H1 (cell line): Measurements from ENCODE around the gene A4GALT. TPM values are rescaled to one million over a fixed set of nuclear protein-coding genes. Genes with fewer than 3 reads are reported as not detected.
A peak's percentile ranks its signal among the peaks of the same experiment; 100 is the strongest.

Experiments
- CTCF ChIA-PET: fragments of 300-600 bp; sonication (Branson Sonifier 250); formaldehyde crosslinking; loops from one replicate; lab custom pipeline; 2021; ENCODE audit not compliant: partially characterized antibody; lab: Charles Lee
- POLR2A ChIA-PET: fragments of 300-600 bp; sonication (Branson Sonifier 250); formaldehyde crosslinking; loops from one replicate; lab custom pipeline; 2021; ENCODE audit warnings: inconsistent platforms; ENCODE audit not compliant: partially characterized antibody; lab: Charles Lee
- DNase-seq, 2 experiments: peaks; one replicate each; pipeline versions ENCODE4 v3.0.0 to v3.0.0-alpha.2; 2010 to 2022; ENCODE audit warnings: low spot score in 2 of 2, low read depth in 1 of 2, mixed read lengths in 1 of 2
- FAIRE-seq: peaks from 2 replicates; lab custom pipeline; 2011; peaks lifted over from hg19 to GRCh38; lab: Jason Lieb, UNC
- H2AFZ ChIP-seq: 2 replicates; pipeline ENCODE4 v1.8.1; 2012; ENCODE audit warnings: low read length, inconsistent platforms
- H2AK5ac ChIP-seq: 2 replicates; pipeline ENCODE4 v1.6.1; 2013; ENCODE audit warnings: low read depth, low read length
- H2BK120ac ChIP-seq: replicated peaks from 2 replicates; pipeline ENCODE3; 2013; ENCODE audit warnings: low read depth, low read length, inconsistent platforms
- H2BK12ac ChIP-seq: 2 replicates; pipeline ENCODE4 v1.6.1; 2013; ENCODE audit warnings: low read depth, low read length
- H2BK15ac ChIP-seq: 2 replicates; pipeline ENCODE4 v1.6.1; 2013; ENCODE audit warnings: low read length
- H2BK20ac ChIP-seq: 2 replicates; pipeline ENCODE4 v1.6.1; 2013; ENCODE audit warnings: low read length
- H2BK5ac ChIP-seq: 2 replicates; pipeline ENCODE4 v1.6.1; 2013; ENCODE audit warnings: low read depth, low read length
- H3K14ac ChIP-seq: 2 replicates; pipeline ENCODE4 v1.6.1; 2013; ENCODE audit warnings: inconsistent platforms; ENCODE audit not compliant: insufficient read length
- H3K18ac ChIP-seq: 2 replicates; pipeline ENCODE4 v1.6.1; 2013; ENCODE audit warnings: low read length; ENCODE audit errors: extremely low read depth
- H3K23ac ChIP-seq: 2 replicates; pipeline ENCODE4 v1.6.1; 2013; ENCODE audit warnings: inconsistent platforms; ENCODE audit not compliant: insufficient read length
- H3K23me2 ChIP-seq: 2 replicates; pipeline ENCODE4 v1.6.1; 2013; ENCODE audit warnings: low read depth, low read length
- H3K27ac ChIP-seq: 2 replicates; pipeline ENCODE4 v1.6.1; 2011; ENCODE audit warnings: low read depth, low read length, inconsistent platforms
- H3K27me3 ChIP-seq, 4 experiments: replicated peaks in 1 of 4; 1 replicate in 1 of 4; 2 replicates in 3 of 4; pipeline versions ENCODE4 v1.6.1 to v1.8.1; 2011 to 2013; ENCODE audit warnings: low read length in 3 of 4, mild to moderate bottlenecking in 3 of 4, inconsistent platforms in 2 of 4, mixed read lengths in 2 of 4, moderate library complexity in 1 of 4; ENCODE audit not compliant: control insufficient read depth in 3 of 4, insufficient read depth in 3 of 4; ENCODE audit errors: extremely low read depth in 1 of 4
- H3K36me3 ChIP-seq, 4 experiments: 2 replicates each; pipeline versions ENCODE4 v1.6.1 to v1.8.1; 2011 to 2013; ENCODE audit warnings: mild to moderate bottlenecking in 4 of 4, low read length in 3 of 4, moderate library complexity in 2 of 4, control low read depth in 1 of 4, inconsistent platforms in 1 of 4; ENCODE audit not compliant: insufficient read depth in 4 of 4, control insufficient read depth in 2 of 4
- H3K4ac ChIP-seq: replicated peaks from 2 replicates; pipeline ENCODE3; 2013; ENCODE audit warnings: low read length, low read depth, mixed read lengths, inconsistent platforms; ENCODE audit not compliant: insufficient read length
- H3K4me1 ChIP-seq, 4 experiments: replicated peaks in 1 of 4; 1 replicate in 1 of 4; 2 replicates in 3 of 4; pipeline versions ENCODE4 v1.6.1 to v1.8.1; 2011 to 2013; ENCODE audit warnings: low read length in 3 of 4, inconsistent platforms in 2 of 4, mixed read lengths in 1 of 4; ENCODE audit not compliant: insufficient read depth in 4 of 4, control insufficient read depth in 3 of 4
- H3K4me2 ChIP-seq, 2 experiments: 2 replicates each; pipeline versions ENCODE4 v1.6.1 to v1.8.1; 2011 to 2013; ENCODE audit warnings: low read depth in 2 of 2, low read length in 2 of 2, control low read depth in 1 of 2, inconsistent platforms in 1 of 2, mild to moderate bottlenecking in 1 of 2; ENCODE audit not compliant: insufficient read depth in 1 of 2
- H3K4me3 ChIP-seq, 4 experiments: fragments of 200-600, 300-600 bp in 1 of 4; sonication (generic), shearing (Covaris generic), sonication (Bioruptor Twin) in 1 of 4; 2 replicates each; pipeline versions ENCODE4 v1.5.1 to v1.8.1; 2011 to 2016; ENCODE audit warnings: low read length in 4 of 4, low read depth in 3 of 4, control low read depth in 2 of 4, inconsistent platforms in 2 of 4, mild to moderate bottlenecking in 2 of 4, mixed read lengths in 1 of 4, moderate library complexity in 1 of 4; ENCODE audit not compliant: insufficient read depth in 2 of 4; ENCODE audit errors: extremely low read depth in 1 of 4
- H3K56ac ChIP-seq: replicated peaks from 2 replicates; pipeline ENCODE3; 2013; ENCODE audit warnings: low read depth, mild to moderate bottlenecking, mixed read lengths, low read length, inconsistent platforms; ENCODE audit not compliant: insufficient read length
- H3K79me1 ChIP-seq: 2 replicates; pipeline ENCODE4 v1.6.1; 2013; ENCODE audit warnings: low read depth, low read length, control low read depth
- H3K79me2 ChIP-seq, 2 experiments: 2 replicates each; pipeline versions ENCODE4 v1.6.1 to v1.8.1; 2012 to 2013; ENCODE audit warnings: low read length in 2 of 2, mild to moderate bottlenecking in 2 of 2, inconsistent platforms in 1 of 2; ENCODE audit not compliant: insufficient read depth in 2 of 2, control insufficient read depth in 1 of 2
- H3K9ac ChIP-seq, 4 experiments: replicated peaks in 1 of 4; 1 replicate in 1 of 4; 2 replicates in 3 of 4; pipeline versions ENCODE4 v1.6.1 to v1.8.1; 2011 to 2013; ENCODE audit warnings: low read depth in 3 of 4, low read length in 3 of 4, control low read depth in 2 of 4, mild to moderate bottlenecking in 2 of 4, moderate library complexity in 2 of 4, inconsistent platforms in 1 of 4; ENCODE audit errors: extremely low read depth in 1 of 4
- H3K9me3 ChIP-seq, 2 experiments: 2 replicates each; pipeline versions ENCODE4 v1.6.1 to v1.8.1; 2012 to 2013; ENCODE audit warnings: mild to moderate bottlenecking in 2 of 2, moderate library complexity in 2 of 2, control low read depth in 1 of 2, inconsistent platforms in 1 of 2, low read depth in 1 of 2, low read length in 1 of 2, mixed read lengths in 1 of 2; ENCODE audit not compliant: insufficient read depth in 2 of 2
- H4K20me1 ChIP-seq, 2 experiments: replicated peaks in 1 of 2; 2 replicates each; pipeline versions ENCODE3 to v1.8.1; 2011 to 2013; ENCODE audit warnings: inconsistent platforms in 2 of 2, low read length in 2 of 2, mild to moderate bottlenecking in 1 of 2; ENCODE audit not compliant: insufficient read depth in 2 of 2, control insufficient read depth in 1 of 2
- H4K5ac ChIP-seq: 2 replicates; pipeline ENCODE4 v1.6.1; 2013; ENCODE audit warnings: low read length, low read depth, mixed read lengths, inconsistent platforms; ENCODE audit not compliant: insufficient read length
- H4K8ac ChIP-seq: 2 replicates; pipeline ENCODE4 v1.8.0; 2013; ENCODE audit warnings: mild to moderate bottlenecking, moderate library complexity, low read length, inconsistent platforms; ENCODE audit not compliant: insufficient read depth; ENCODE audit errors: extremely low read depth
- H4K91ac ChIP-seq: replicated peaks from 2 replicates; pipeline ENCODE3; 2013; ENCODE audit warnings: low read length, mixed read lengths, inconsistent platforms; ENCODE audit not compliant: insufficient read length
- CBX8 ChIP-seq: fragments of 300-800, 300-1000 bp; sonication (generic); IDR thresholded peaks from 2 replicates; pipeline ENCODE4 v1.7.1; 2016; ENCODE audit warnings: low read depth, low read length, borderline replicate concordance
- CHD1 ChIP-seq: IDR thresholded peaks from 2 replicates; pipeline ENCODE4 v1.6.1; 2012; ENCODE audit warnings: low read depth, low read length, improper control_type of control experiment
- CTBP2 ChIP-seq: IDR thresholded peaks from 2 replicates; pipeline ENCODE4 v1.7.0; 2011; ENCODE audit warnings: borderline replicate concordance, mild to moderate bottlenecking, moderate library complexity, mixed read lengths, low read length; ENCODE audit not compliant: insufficient read depth, insufficient read length
- EGR1 ChIP-seq: IDR thresholded peaks from 2 replicates; pipeline ENCODE4 v1.6.1; 2011; ENCODE audit warnings: low read depth, low read length, borderline replicate concordance
- GTF2F1 ChIP-seq: IDR thresholded peaks from 2 replicates; pipeline ENCODE4 v1.6.1; 2012; ENCODE audit warnings: low read depth, low read length, improper control_type of control experiment, borderline replicate concordance
- HDAC2 ChIP-seq, 2 experiments: fragments of 300-600 bp in 1 of 2; sonication (generic) in 1 of 2; IDR thresholded peaks; 2 replicates each; pipeline ENCODE4 v1.6.1; 2011 to 2012; ENCODE audit warnings: low read depth in 2 of 2, low read length in 2 of 2, mild to moderate bottlenecking in 2 of 2, moderate library complexity in 2 of 2, borderline replicate concordance in 1 of 2, inconsistent platforms in 1 of 2
- KDM5A ChIP-seq: fragments of 200-600 bp; IDR thresholded peaks from 2 replicates; pipeline ENCODE4 v1.7.1; 2012; ENCODE audit warnings: mild to moderate bottlenecking, low read length, inconsistent platforms, mixed read lengths
- PHF8 ChIP-seq: fragments of 200-600 bp; sonication (generic); conservative IDR thresholded peaks from 2 replicates; pipeline ENCODE4 v1.7.1; 2012; ENCODE audit warnings: low read depth, mild to moderate bottlenecking, inconsistent platforms, low read length, moderate library complexity
- TBP ChIP-seq: IDR thresholded peaks from 2 replicates; pipeline ENCODE4 v1.6.1; 2011; ENCODE audit warnings: low read depth, low read length, improper control_type of control experiment
- TEAD4 ChIP-seq: IDR thresholded peaks from 2 replicates; pipeline ENCODE4 v1.6.1; 2012; ENCODE audit warnings: low read depth, low read length, inconsistent platforms, mixed read lengths
- WGBS, 2 experiments: shearing (Covaris generic) in 1 of 2; methylation state at CpG; one replicate each; pipeline versions ENCODE4 v1.1.6 to v1.1.7; 2013 to 2015; ENCODE audit warnings: low lambda C conversion rate in 2 of 2, mixed read lengths in 2 of 2, inconsistent platforms in 1 of 2, low coverage in 1 of 2, missing lambda C conversion rate in 1 of 2; ENCODE audit not compliant: insufficient replicate concordance in 2 of 2, insufficient coverage in 1 of 2, insufficient read length in 1 of 2; ENCODE audit errors: extremely low coverage in 1 of 2, missing lambda C conversion rate in 1 of 2; 5-methylcytosine and 5-hydroxymethylcytosine counted together
- polyA plus RNA-seq, 7 experiments: library from polyadenylated mRNA; depleted of rRNA in 3 of 7; stranded (reverse) in 5 of 7; unstranded in 2 of 7; fragments of >200 nt in 5 of 7; fragments of 200-250 nt in 2 of 7; gene quantifications; 1 replicate in 5 of 7; 2 replicates in 1 of 7; 4 replicates in 1 of 7; pipeline versions ENCODE4 v1.2.1 to v1.2.3, GENCODE V29; 2011 to 2013; ENCODE audit warnings: missing spikeins in 2 of 7, mixed read lengths in 2 of 7
- total RNA-seq: library from RNA; stranded (reverse); fragmentation: NEBNext Ultra II Directional; extraction: Animal tissue kit (Norgen Biotek cat#: 25700); gene quantifications from 2 replicates; pipeline ENCODE4 v1.2.1, GENCODE V29; 2021
- TF ChIP-seq, protein P1 (sequence below), 3 experiments: IDR thresholded peaks; 1 replicate in 2 of 3; 2 replicates in 1 of 3; pipeline versions ENCODE4 v1.5.1 to v1.6.1; 2011; ENCODE audit warnings: low read length in 3 of 3, mild to moderate bottlenecking in 3 of 3, inconsistent platforms in 2 of 3, low read depth in 1 of 3, moderate library complexity in 1 of 3; ENCODE audit not compliant: insufficient read depth in 1 of 3; ENCODE audit errors: control extremely low read depth in 1 of 3

The A4GALT gene
- total and polyA plus RNA-seq, 2 of the 8 experiments (the other 6 are each of a cell fraction or from before 2014, with no cell fraction given): 7.2 to 13.8 TPM

- DNase-seq (no peak), FAIRE-seq (no peak)
- Histone ChIP-seq H2AFZ (no peak overlapping the region), H3K4me1 (peaks cover 0 to 10% (median 4%) of the 10 kb centered on the region in 4 experiments; a peak in 4 of 7 replicates), H2AK5ac (no peak overlapping the region), H3K9ac (no peak overlapping the region), H3K56ac (no peak overlapping the region), H4K91ac (no peak overlapping the region), H3K23me2 (peaks cover 3% of the 10 kb centered on the region; the same call in 1 of the 2 replicates), H4K20me1 (no peaks in the 10 kb centered on the region), H3K79me2 (no peaks in the 10 kb centered on the region), H3K27ac (no peak overlapping the region), H3K4me3 (no peak overlapping the region), H4K8ac (0 out of 2 replicates have a peak overlapping the region, but pooled peaks have one; percentile 3), H2BK120ac (no peak overlapping the region), H2BK20ac (no peak overlapping the region), H4K5ac (no peak overlapping the region), H3K23ac (no peak overlapping the region), H3K36me3 (no peaks in the 10 kb centered on the region), H2BK15ac (0 out of 2 replicates have a peak overlapping the region, but pooled peaks have one; percentile 61), H3K27me3 (no peaks in the 10 kb centered on the region), H3K18ac (no peak overlapping the region), H3K14ac (no peak overlapping the region), H3K4ac (no peak overlapping the region), H3K79me1 (no peaks in the 10 kb centered on the region), H3K9me3 (peaks cover 0 to 4% of the 10 kb centered on the region in 2 experiments; a peak in 1 of 4 replicates), H3K4me2 (no peak overlapping the region), H2BK12ac (no peak overlapping the region), H2BK5ac (no peak overlapping the region)
- ChIA-PET POLR2A (interaction anchor here (2.6 kb wide), 1 partner anchor 138 kb away, joined by 6 read pairs; the partner anchor contains the start of gene POLDIP3), CTCF (interaction anchor here (0.6 to 1.4 kb wide), 7 partner anchors 21 to 314 kb away, joined by 3 to 4 read pairs (median 3); no protein-coding TSS in a partner anchor)
- WGBS, 2 experiments: 90% methylated on average over 7 of the region's 7 CpGs; no CpG with 5 or more reads in 1 of the 2 experiments
- TF ChIP-seq, protein P1, sequence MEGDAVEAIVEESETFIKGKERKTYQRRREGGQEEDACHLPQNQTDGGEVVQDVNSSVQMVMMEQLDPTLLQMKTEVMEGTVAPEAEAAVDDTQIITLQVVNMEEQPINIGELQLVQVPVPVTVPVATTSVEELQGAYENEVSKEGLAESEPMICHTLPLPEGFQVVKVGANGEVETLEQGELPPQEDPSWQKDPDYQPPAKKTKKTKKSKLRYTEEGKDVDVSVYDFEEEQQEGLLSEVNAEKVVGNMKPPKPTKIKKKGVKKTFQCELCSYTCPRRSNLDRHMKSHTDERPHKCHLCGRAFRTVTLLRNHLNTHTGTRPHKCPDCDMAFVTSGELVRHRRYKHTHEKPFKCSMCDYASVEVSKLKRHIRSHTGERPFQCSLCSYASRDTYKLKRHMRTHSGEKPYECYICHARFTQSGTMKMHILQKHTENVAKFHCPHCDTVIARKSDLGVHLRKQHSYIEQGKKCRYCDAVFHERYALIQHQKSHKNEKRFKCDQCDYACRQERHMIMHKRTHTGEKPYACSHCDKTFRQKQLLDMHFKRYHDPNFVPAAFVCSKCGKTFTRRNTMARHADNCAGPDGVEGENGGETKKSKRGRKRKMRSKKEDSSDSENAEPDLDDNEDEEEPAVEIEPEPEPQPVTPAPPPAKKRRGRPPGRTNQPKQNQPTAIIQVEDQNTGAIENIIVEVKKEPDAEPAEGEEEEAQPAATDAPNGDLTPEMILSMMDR (IDR thresholded peaks at IDR 0.05; ENCODE audit: control extremely low read depth in 1 of 3, insufficient read depth in 1 of 3, low read depth in 1 of 3, low read length in 3 of 3): no peak
- TF ChIP-seq CTBP2: no peak
- no peak for TF ChIP-seq TEAD4
- no peak for TF ChIP-seq CHD1
- TF ChIP-seq EGR1: no peak
- TF ChIP-seq GTF2F1: no peak
- no peak for TF ChIP-seq HDAC2 (IDR thresholded peaks at IDR 0.05; ENCODE audit: borderline replicate concordance in 1 of 2, low read depth in 2 of 2, low read length in 2 of 2)
- TF ChIP-seq KDM5A: no peak
- no peak for TF ChIP-seq CBX8
- TF ChIP-seq PHF8: no peak
- no peak for TF ChIP-seq TBP
These were observed 32.2 kb upstream of the A4GALT start for GRCh38 chr22:42752912-42753311.
